DND-41 (cell line): ENCODE data around the gene NAP1L4.

Source experiments
- EZH2 ChIP-seq: IDR thresholded peaks from 3 replicates; pipeline ENCODE4 v1.6.1; 2012; ENCODE audit warnings: borderline replicate concordance, low read depth, mild to moderate bottlenecking, moderate library complexity, low read length, inconsistent platforms; ENCODE audit not compliant: severe bottlenecking
- TF ChIP-seq, protein P1 (sequence below): IDR thresholded peaks from 2 replicates; pipeline ENCODE4 v1.5.1; 2012; ENCODE audit warnings: borderline replicate concordance, low read length, moderate library complexity, mild to moderate bottlenecking; ENCODE audit not compliant: poor library complexity, severe bottlenecking; ENCODE audit errors: extremely low read depth

DNA sequence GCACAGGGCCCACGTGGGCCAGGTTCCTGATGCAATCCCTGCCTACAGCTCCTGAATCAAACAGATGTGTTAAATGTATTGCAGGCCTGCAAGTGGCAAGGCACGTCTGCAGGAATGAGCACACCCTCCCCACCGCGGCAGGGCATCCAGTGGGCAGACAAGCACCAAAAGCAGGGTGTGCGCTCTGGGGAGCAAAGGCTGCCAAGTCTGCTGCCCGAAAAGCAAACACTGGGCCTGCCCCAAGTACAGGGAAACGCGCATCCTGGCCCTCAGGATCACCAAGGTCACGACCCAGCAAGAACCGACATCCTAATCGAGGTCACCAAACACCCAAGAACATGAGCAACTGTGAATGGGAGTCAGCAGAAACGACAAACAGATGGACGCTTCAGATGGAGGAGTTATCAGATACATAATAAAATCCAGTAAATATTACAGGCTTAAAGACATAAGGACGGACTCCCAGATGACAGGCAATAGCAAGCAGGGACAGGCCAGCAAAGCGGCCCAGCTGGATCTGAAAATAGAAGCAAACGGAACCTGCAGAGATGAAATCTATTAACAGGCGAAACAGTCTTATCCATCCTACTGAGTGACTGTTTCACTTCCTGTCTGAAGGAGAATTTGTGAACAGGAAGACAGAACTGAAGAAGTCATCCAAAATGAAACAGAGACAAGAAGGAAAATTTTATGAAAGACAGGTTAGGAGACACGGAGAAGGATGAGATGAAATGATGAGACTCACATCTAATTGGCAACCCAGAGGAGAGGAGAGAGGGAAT is 38.4 kb upstream of the NAP1L4 start:
- TF ChIP-seq, protein P1, sequence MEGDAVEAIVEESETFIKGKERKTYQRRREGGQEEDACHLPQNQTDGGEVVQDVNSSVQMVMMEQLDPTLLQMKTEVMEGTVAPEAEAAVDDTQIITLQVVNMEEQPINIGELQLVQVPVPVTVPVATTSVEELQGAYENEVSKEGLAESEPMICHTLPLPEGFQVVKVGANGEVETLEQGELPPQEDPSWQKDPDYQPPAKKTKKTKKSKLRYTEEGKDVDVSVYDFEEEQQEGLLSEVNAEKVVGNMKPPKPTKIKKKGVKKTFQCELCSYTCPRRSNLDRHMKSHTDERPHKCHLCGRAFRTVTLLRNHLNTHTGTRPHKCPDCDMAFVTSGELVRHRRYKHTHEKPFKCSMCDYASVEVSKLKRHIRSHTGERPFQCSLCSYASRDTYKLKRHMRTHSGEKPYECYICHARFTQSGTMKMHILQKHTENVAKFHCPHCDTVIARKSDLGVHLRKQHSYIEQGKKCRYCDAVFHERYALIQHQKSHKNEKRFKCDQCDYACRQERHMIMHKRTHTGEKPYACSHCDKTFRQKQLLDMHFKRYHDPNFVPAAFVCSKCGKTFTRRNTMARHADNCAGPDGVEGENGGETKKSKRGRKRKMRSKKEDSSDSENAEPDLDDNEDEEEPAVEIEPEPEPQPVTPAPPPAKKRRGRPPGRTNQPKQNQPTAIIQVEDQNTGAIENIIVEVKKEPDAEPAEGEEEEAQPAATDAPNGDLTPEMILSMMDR = no peak
- TF ChIP-seq EZH2 = no peak
